H9 (cell line): ENCODE data around the gene C1orf21. TPM values are rescaled to one million over a fixed set of nuclear protein-coding genes. Genes with fewer than 3 reads are reported as not detected.
A peak's percentile ranks its signal among the peaks of the same experiment; 100 is the strongest.

Experiments
- DNase-seq: peaks from one replicate; pipeline ENCODE4 v3.0.0-alpha.2; 2017
- H2AFZ ChIP-seq: one replicate; pipeline ENCODE4 v1.6.1; 2013; ENCODE audit warnings: mild to moderate bottlenecking, low read length, control low read depth, moderate library complexity
- H2AK5ac ChIP-seq: 2 replicates; pipeline ENCODE4 v1.6.1; 2013; ENCODE audit warnings: low read length, control low read depth, mixed read lengths; ENCODE audit not compliant: insufficient read length
- H2BK120ac ChIP-seq: one replicate; pipeline ENCODE4 v1.6.1; 2013; ENCODE audit warnings: low read depth, mild to moderate bottlenecking, low read length, control low read depth, inconsistent platforms; ENCODE audit not compliant: poor library complexity, severe bottlenecking
- H2BK12ac ChIP-seq: 2 replicates; pipeline ENCODE4 v1.6.1; 2013; ENCODE audit warnings: low read length, control low read depth, mixed read lengths, low read depth; ENCODE audit not compliant: insufficient read length
- H2BK15ac ChIP-seq: 2 replicates; pipeline ENCODE4 v1.6.1; 2013; ENCODE audit warnings: low read depth, low read length, control low read depth
- H2BK20ac ChIP-seq: one replicate; pipeline ENCODE4 v1.6.1; 2013; ENCODE audit warnings: low read depth, mild to moderate bottlenecking, low read length, control low read depth, inconsistent platforms; ENCODE audit not compliant: poor library complexity, severe bottlenecking
- H2BK5ac ChIP-seq: 2 replicates; pipeline ENCODE4 v1.6.1; 2013; ENCODE audit warnings: low read length, control low read depth, mixed read lengths; ENCODE audit not compliant: insufficient read length
- H3K14ac ChIP-seq: 2 replicates; pipeline ENCODE4 v1.6.1; 2013; ENCODE audit warnings: low read length, control low read depth; ENCODE audit not compliant: insufficient read depth
- H3K18ac ChIP-seq: 2 replicates; pipeline ENCODE4 v1.6.1; 2013; ENCODE audit warnings: low read depth, mild to moderate bottlenecking, mixed read lengths, low read length, control low read depth; ENCODE audit not compliant: insufficient read length
- H3K23ac ChIP-seq: 2 replicates; pipeline ENCODE4 v1.6.1; 2013; ENCODE audit warnings: low read length, control low read depth, mixed read lengths, low read depth; ENCODE audit not compliant: insufficient read length
- H3K23me2 ChIP-seq: 2 replicates; pipeline ENCODE4 v1.6.1; 2013; ENCODE audit warnings: low read depth, mild to moderate bottlenecking, mixed read lengths, low read length, control low read depth; ENCODE audit not compliant: insufficient read length, poor library complexity, severe bottlenecking
- H3K27ac ChIP-seq: 2 replicates; pipeline ENCODE4 v1.5.1; 2013; ENCODE audit warnings: low read length, control low read depth, mixed read lengths, low read depth; ENCODE audit not compliant: insufficient read length
- H3K27me3 ChIP-seq: 2 replicates; pipeline ENCODE4 v1.6.1; 2013; ENCODE audit warnings: low read length, control low read depth, inconsistent platforms; ENCODE audit not compliant: insufficient read depth
- H3K4ac ChIP-seq: 2 replicates; pipeline ENCODE4 v1.6.1; 2013; ENCODE audit warnings: low read depth, mild to moderate bottlenecking, control low read depth, inconsistent platforms, low read length, moderate library complexity
- H3K4me1 ChIP-seq: 2 replicates; pipeline ENCODE4 v1.6.1; 2013; ENCODE audit warnings: low read length, control low read depth, inconsistent platforms; ENCODE audit not compliant: insufficient read depth
- H3K4me2 ChIP-seq: 2 replicates; pipeline ENCODE4 v1.6.1; 2013; ENCODE audit warnings: low read length, control low read depth, mixed read lengths; ENCODE audit not compliant: insufficient read length, insufficient read depth
- H3K56ac ChIP-seq: 2 replicates; pipeline ENCODE4 v1.6.1; 2013; ENCODE audit warnings: low read depth, mild to moderate bottlenecking, mixed read lengths, low read length, control low read depth; ENCODE audit not compliant: insufficient read length
- H3K79me1 ChIP-seq: 2 replicates; pipeline ENCODE4 v1.6.1; 2013; ENCODE audit warnings: low read depth, mild to moderate bottlenecking, moderate library complexity, low read length, control low read depth, inconsistent platforms; ENCODE audit not compliant: insufficient read depth, poor library complexity, severe bottlenecking
- H3K79me2 ChIP-seq: 2 replicates; pipeline ENCODE4 v1.6.1; 2013; ENCODE audit warnings: low read length, control low read depth, inconsistent platforms; ENCODE audit not compliant: insufficient read depth
- H3K9ac ChIP-seq: 2 replicates; pipeline ENCODE4 v1.6.1; 2013; ENCODE audit warnings: low read length, control low read depth, mixed read lengths; ENCODE audit not compliant: insufficient read length; ENCODE audit errors: extremely low read depth
- H3K9me3 ChIP-seq: one replicate; pipeline ENCODE4 v1.6.1; 2013; ENCODE audit warnings: low read depth, low read length, inconsistent platforms; ENCODE audit not compliant: control insufficient read depth
- H3T11ph ChIP-seq: one replicate; pipeline ENCODE4 v1.6.1; 2013; ENCODE audit warnings: mild to moderate bottlenecking, low read length, control low read depth, inconsistent platforms
- H4K20me1 ChIP-seq: one replicate; pipeline ENCODE4 v1.6.1; 2013; ENCODE audit not compliant: control insufficient read depth, insufficient read length, insufficient read depth
- H4K5ac ChIP-seq: 2 replicates; pipeline ENCODE4 v1.6.1; 2013; ENCODE audit warnings: low read depth, mild to moderate bottlenecking, mixed read lengths, low read length, control low read depth; ENCODE audit not compliant: insufficient read length
- H4K8ac ChIP-seq: replicated peaks from 2 replicates; pipeline ENCODE4 v1.6.1; 2013; ENCODE audit warnings: low read length, control low read depth, mixed read lengths, low read depth; ENCODE audit not compliant: insufficient read length
- H4K91ac ChIP-seq: 2 replicates; pipeline ENCODE4 v1.6.1; 2013; ENCODE audit warnings: low read depth, mild to moderate bottlenecking, moderate library complexity, mixed read lengths, low read length, control low read depth; ENCODE audit not compliant: insufficient read length
- H3K27ac Mint-ChIP-seq, 3 experiments: 2 replicates in 2 of 3; 3 replicates in 1 of 3; pipeline ENCODE4 v1.8.0; 2020 to 2021; ENCODE audit warnings: mixed read lengths in 3 of 3, mild to moderate bottlenecking in 1 of 3, moderate library complexity in 1 of 3
- H3K27me3 Mint-ChIP-seq: 2 replicates; pipeline ENCODE4 v1.8.0; 2021; ENCODE audit warnings: low read depth, mild to moderate bottlenecking, moderate library complexity, mixed read lengths
- H3K36me3 Mint-ChIP-seq, 3 experiments: 2 replicates in 2 of 3; 3 replicates in 1 of 3; pipeline ENCODE4 v1.8.0; 2020 to 2021; ENCODE audit warnings: low read depth in 3 of 3, mixed read lengths in 3 of 3; ENCODE audit not compliant: insufficient read depth in 1 of 3
- H3K4me1 Mint-ChIP-seq, 2 experiments: 2 replicates each; pipeline ENCODE4 v1.8.0; 2020; ENCODE audit warnings: mixed read lengths in 2 of 2
- H3K4me3 Mint-ChIP-seq, 2 experiments: 2 replicates in 1 of 2; 3 replicates in 1 of 2; pipeline ENCODE4 v1.8.0; 2020 to 2021; ENCODE audit warnings: mild to moderate bottlenecking in 2 of 2, mixed read lengths in 2 of 2, moderate library complexity in 1 of 2
- H3K9me3 Mint-ChIP-seq, 2 experiments: 2 replicates in 1 of 2; 3 replicates in 1 of 2; pipeline ENCODE4 v1.8.0; 2020; ENCODE audit warnings: mild to moderate bottlenecking in 2 of 2, mixed read lengths in 2 of 2, moderate library complexity in 1 of 2
- WGBS: extraction: QIAGEN DNeasy Blood & Tissue Kit; methylation state at CpG from one replicate; pipeline ENCODE4 v1.1.7; 2013; ENCODE audit warnings: missing lambda C conversion rate, low lambda C conversion rate, mixed read lengths; ENCODE audit not compliant: insufficient read length; ENCODE audit errors: extremely low coverage; 5-methylcytosine and 5-hydroxymethylcytosine counted together
- total RNA-seq: library from RNA; stranded (reverse); gene quantifications from 2 replicates; pipeline ENCODE4 v1.2.1, GENCODE V29; 2021
- TF ChIP-seq, protein P1 (sequence below): fragments of 200-600 bp; sonication (generic); conservative IDR thresholded peaks from 3 replicates; pipeline ENCODE4 v1.8.0; 2021; ENCODE audit warnings: antibody characterized with exemption, mild to moderate bottlenecking

C1orf21 gene
- total RNA-seq, 1 experiment from 2014 or later: 36.0 TPM

DNA sequence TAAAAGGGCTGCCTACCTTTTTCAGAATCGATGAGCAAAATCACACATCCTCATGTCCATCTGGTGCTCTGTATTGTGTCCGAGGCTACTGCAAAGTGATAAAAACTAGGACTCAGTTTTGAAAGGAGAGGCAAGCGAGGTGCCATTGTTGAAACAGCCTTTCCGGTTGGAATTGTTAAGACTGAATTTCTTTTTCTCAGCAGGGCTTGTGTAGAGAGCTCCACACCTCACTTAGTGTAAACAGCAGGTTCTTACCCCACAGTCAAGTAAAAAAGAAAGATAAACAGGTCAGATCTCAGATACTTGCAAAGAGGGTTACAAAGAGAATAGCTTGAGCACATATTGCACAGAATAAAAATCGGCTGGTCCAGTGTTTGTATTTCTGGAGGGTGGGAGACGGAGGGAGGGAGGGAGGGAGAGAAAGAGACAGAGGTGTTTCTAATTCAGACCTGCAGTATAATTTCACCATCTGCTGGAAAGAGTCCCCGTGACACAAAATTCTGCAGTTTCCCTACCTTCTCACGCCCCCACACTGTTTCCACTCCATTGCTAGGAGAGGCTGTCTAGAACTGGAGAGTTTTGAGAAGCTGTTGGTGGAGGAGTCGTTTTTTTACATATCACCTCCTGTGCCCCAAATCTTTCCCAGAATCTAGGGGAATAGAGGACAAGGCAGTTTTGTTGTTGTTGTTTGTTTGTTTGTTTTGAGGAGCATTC is 285.3 kb downstream of the C1orf21 start:
- H3K23me2 ChIP-seq: no peaks in the 10 kb centered on the region
- no peak overlapping the region for H4K91ac ChIP-seq
- peak overlapping the region; percentile 11 to 91 (median 74); a peak in 6 of 7 replicates for H3K27ac Mint-ChIP-seq
- H3K18ac ChIP-seq: no peak overlapping the region
- no peak overlapping the region for H3K9ac ChIP-seq
- peaks cover 8% of the 10 kb centered on the region; the same call in 1 of the 2 replicates for H3K4me1 ChIP-seq
- H3K56ac ChIP-seq: no peak overlapping the region
- H3K9me3 Mint-ChIP-seq: 0 out of 5 replicates have a peak, but pooled peaks cover 0 to 2% of the 10 kb centered on the region in 2 experiments
- H2AFZ ChIP-seq: no peak overlapping the region
- no peaks in the 10 kb centered on the region for H3K79me1 ChIP-seq
- H4K5ac ChIP-seq: no peak overlapping the region
- H2BK120ac ChIP-seq: no peak overlapping the region
- no peak overlapping the region for H2BK5ac ChIP-seq
- WGBS: no CpG with 5 or more reads among the region's 9 CpGs
- H2BK12ac ChIP-seq: no peak overlapping the region
- no peak overlapping the region for H3K27ac ChIP-seq
- H3K23ac ChIP-seq: no peak overlapping the region
- H3K27me3 Mint-ChIP-seq: no peaks in the 10 kb centered on the region
- no peak overlapping the region for H2AK5ac ChIP-seq
- H2BK20ac ChIP-seq: no peak overlapping the region
- no peak overlapping the region for H2BK15ac ChIP-seq
- no peaks in the 10 kb centered on the region; a peak in 1 of 7 replicates for H3K36me3 Mint-ChIP-seq
- no peak overlapping the region for H3K4me2 ChIP-seq
- H4K8ac ChIP-seq: no peak overlapping the region
- H3K4me1 Mint-ChIP-seq: peaks cover 66 to 71% of the 10 kb centered on the region in 2 experiments
- H3T11ph ChIP-seq: no peak overlapping the region
- H3K9me3 ChIP-seq: no peaks in the 10 kb centered on the region
- H4K20me1 ChIP-seq: no peaks in the 10 kb centered on the region
- H3K14ac ChIP-seq: no peak overlapping the region
- H3K27me3 ChIP-seq: no peaks in the 10 kb centered on the region
- H3K4me3 Mint-ChIP-seq: peak overlapping the region in 1 of 2 experiments; percentile 27; a peak in 3 of 5 replicates
- DNase-seq: no peak
- H3K79me2 ChIP-seq: no peaks in the 10 kb centered on the region
- TF ChIP-seq, protein P1, sequence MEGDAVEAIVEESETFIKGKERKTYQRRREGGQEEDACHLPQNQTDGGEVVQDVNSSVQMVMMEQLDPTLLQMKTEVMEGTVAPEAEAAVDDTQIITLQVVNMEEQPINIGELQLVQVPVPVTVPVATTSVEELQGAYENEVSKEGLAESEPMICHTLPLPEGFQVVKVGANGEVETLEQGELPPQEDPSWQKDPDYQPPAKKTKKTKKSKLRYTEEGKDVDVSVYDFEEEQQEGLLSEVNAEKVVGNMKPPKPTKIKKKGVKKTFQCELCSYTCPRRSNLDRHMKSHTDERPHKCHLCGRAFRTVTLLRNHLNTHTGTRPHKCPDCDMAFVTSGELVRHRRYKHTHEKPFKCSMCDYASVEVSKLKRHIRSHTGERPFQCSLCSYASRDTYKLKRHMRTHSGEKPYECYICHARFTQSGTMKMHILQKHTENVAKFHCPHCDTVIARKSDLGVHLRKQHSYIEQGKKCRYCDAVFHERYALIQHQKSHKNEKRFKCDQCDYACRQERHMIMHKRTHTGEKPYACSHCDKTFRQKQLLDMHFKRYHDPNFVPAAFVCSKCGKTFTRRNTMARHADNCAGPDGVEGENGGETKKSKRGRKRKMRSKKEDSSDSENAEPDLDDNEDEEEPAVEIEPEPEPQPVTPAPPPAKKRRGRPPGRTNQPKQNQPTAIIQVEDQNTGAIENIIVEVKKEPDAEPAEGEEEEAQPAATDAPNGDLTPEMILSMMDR: no peak
- H3K4ac ChIP-seq: no peak overlapping the region
